ENCODE measurements around the gene KIAA1958.

DNA sequence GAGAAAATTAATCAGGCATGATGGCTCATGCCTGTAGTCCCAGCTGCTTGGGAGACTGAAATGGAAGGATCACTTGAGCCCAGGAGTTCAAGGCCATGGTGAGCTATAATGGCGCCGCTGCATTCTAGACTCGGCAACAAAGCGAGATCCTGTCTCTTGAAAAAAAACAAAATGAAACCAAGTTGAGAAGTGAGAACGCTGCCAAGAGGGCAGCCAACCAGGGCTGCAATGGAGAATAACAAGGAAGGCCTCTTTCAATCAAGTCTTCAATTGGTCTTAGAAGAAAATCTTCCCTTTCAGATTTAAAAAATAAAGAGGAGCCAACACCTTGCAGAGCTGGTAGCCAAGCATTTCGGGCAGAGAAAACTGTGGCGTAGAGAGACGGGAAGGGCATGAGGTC, 14.7 kb downstream of the KIAA1958 start:
- TF ChIP-seq EZH2 (IDR thresholded peaks at IDR 0.05; ENCODE audit: borderline replicate concordance, control insufficient read depth, low read depth, low read length) (no peak), BACH1 (IDR thresholded peaks at IDR 0.05; ENCODE audit: borderline replicate concordance) (no peak), NFYA (IDR thresholded peaks at IDR 0.05; ENCODE audit: borderline replicate concordance, low read depth, low read length) (no peak), NRF1 (conservative IDR thresholded peaks at IDR 0.05; ENCODE audit: low read depth, low read length) (no peak), TAF1 (IDR thresholded peaks at IDR 0.05; ENCODE audit: borderline replicate concordance, low read depth, low read length) (no peak)
- TF ChIP-seq, protein P1, sequence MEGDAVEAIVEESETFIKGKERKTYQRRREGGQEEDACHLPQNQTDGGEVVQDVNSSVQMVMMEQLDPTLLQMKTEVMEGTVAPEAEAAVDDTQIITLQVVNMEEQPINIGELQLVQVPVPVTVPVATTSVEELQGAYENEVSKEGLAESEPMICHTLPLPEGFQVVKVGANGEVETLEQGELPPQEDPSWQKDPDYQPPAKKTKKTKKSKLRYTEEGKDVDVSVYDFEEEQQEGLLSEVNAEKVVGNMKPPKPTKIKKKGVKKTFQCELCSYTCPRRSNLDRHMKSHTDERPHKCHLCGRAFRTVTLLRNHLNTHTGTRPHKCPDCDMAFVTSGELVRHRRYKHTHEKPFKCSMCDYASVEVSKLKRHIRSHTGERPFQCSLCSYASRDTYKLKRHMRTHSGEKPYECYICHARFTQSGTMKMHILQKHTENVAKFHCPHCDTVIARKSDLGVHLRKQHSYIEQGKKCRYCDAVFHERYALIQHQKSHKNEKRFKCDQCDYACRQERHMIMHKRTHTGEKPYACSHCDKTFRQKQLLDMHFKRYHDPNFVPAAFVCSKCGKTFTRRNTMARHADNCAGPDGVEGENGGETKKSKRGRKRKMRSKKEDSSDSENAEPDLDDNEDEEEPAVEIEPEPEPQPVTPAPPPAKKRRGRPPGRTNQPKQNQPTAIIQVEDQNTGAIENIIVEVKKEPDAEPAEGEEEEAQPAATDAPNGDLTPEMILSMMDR (IDR thresholded peaks at IDR 0.05 in 2 of 3, conservative IDR thresholded peaks at IDR 0.05 in 1 of 3; ENCODE audit: control insufficient read depth in 2 of 3, extremely low read depth in 1 of 3, insufficient read depth in 1 of 3, low read depth in 3 of 3, low read length in 3 of 3), result no peak

Data from GM12878 (cell line).